BLaER1 (cell line): ENCODE data around the gene MAGI1.

Source experiments
- H3K27ac ChIP-seq: shearing (Covaris generic); formaldehyde crosslinking; 2 replicates; pipeline ENCODE4 v1.8.1; 2022
- H3K27me3 ChIP-seq: shearing (Covaris generic); formaldehyde crosslinking; 2 replicates; pipeline ENCODE4 v1.8.1; 2022
- H3K36me3 ChIP-seq: shearing (Covaris generic); formaldehyde crosslinking; 2 replicates; pipeline ENCODE4 v1.8.1; 2022
- H3K4me1 ChIP-seq: shearing (Covaris generic); formaldehyde crosslinking; 2 replicates; pipeline ENCODE4 v1.8.1; 2022
- H3K4me2 ChIP-seq: shearing (Covaris generic); formaldehyde crosslinking; 2 replicates; pipeline ENCODE4 v1.8.1; 2022
- H3K4me3 ChIP-seq: shearing (Covaris generic); formaldehyde crosslinking; 2 replicates; pipeline ENCODE4 v1.8.1; 2022
- H3K9ac ChIP-seq: shearing (Covaris generic); formaldehyde crosslinking; 2 replicates; pipeline ENCODE4 v1.8.1; 2022
- H3K9me3 ChIP-seq: shearing (Covaris generic); formaldehyde crosslinking; 2 replicates; pipeline ENCODE4 v1.8.1; 2022
- H4K20me1 ChIP-seq: shearing (Covaris generic); formaldehyde crosslinking; 2 replicates; pipeline ENCODE4 v1.8.1; 2022
- Cebpa-rat ChIP-seq: shearing (Covaris generic); IDR thresholded peaks from 2 replicates; pipeline ENCODE4 v1.8.1; 2022

Gene MAGI1

DNA sequence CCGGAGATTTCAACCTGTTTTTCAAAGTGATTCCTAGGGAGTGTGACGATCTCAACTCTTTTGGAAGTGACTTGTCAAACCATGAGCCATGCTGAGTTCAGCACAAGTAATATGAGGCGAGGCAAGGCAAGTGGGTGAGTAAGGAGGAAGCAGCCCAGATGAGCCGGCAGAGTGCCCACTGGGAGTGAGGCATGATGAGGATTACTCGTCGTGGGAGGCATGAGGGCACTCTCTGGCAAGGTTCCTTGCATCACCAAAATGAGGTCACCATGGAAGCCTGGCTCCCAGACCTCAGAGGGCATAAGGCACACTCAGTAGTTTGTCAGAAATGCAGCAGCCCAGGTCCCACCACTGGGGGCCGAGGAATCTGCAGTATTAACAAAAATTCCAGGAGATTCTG lies 636.1 kb downstream of the MAGI1 start:
- H3K36me3 ChIP-seq: peaks cover 7% of the 10 kb centered on the region; the same call in 1 of the 2 replicates
- H3K4me3 ChIP-seq: no peak overlapping the region
- no peak overlapping the region for H3K4me2 ChIP-seq
- H3K27ac ChIP-seq: no peak overlapping the region
- no peak overlapping the region for H3K9ac ChIP-seq
- no peaks in the 10 kb centered on the region for H3K27me3 ChIP-seq
- peaks cover 13% of the 10 kb centered on the region for H3K4me1 ChIP-seq
- 0 out of 2 replicates have a peak, but pooled peaks cover 7% of the 10 kb centered on the region for H4K20me1 ChIP-seq
- no peaks in the 10 kb centered on the region for H3K9me3 ChIP-seq
- TF ChIP-seq Cebpa-rat: no peak

DNA sequence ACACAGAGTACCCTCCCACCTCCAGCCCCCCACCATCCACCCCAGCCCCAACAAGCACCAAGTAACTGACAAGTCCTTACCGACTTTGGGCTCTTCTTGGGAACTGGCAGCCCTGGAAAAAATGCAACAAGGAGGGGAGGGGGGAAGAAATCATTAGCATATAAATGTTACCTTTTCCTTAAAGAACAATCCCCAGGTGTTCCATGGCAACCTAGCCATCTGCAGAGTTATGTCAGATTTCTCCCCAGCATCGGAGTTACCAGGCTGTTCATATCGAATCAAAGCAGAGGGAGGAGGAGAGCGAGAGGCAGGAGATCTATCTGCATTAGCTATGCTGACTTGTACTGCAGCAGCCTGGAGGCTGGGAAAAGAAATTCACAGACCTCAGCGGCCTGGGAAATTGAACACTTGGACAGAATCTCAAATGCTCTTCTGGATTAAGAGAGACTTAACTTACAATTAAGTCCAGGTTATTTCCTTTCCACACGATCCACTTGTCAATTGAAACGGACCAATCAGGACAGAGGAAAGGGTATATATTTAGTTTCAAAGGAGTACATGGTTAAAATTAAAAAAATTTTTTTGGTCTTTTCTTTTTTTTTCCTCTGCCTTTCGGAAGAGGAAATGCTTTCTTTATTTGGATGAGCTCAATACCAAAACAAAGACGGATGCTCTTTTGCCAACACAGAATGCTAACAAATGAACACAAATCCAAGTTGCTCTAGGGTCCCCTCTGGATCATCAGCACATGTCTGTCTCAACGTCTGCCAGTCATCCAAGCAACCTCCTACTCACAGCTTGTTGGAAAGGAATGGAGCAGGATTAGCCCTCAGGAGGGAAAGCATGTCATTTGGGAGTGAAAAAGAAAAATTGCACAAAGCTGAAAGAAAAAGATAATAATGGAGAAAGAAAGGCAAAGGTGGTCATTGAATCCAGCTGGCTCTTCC lies 637.1 kb downstream of the MAGI1 start:
- Histone ChIP-seq H4K20me1 (0 out of 2 replicates have a peak, but pooled peaks cover 7% of the 10 kb centered on the region), H3K36me3 (peaks cover 12% of the 10 kb centered on the region; the same call in 1 of the 2 replicates), H3K4me1 (peaks cover 13% of the 10 kb centered on the region), H3K9ac (no peak overlapping the region), H3K4me3 (no peak overlapping the region), H3K27me3 (no peaks in the 10 kb centered on the region), H3K9me3 (no peaks in the 10 kb centered on the region), H3K27ac (no peak overlapping the region), H3K4me2 (no peak overlapping the region)
- no peak for TF ChIP-seq Cebpa-rat

DNA sequence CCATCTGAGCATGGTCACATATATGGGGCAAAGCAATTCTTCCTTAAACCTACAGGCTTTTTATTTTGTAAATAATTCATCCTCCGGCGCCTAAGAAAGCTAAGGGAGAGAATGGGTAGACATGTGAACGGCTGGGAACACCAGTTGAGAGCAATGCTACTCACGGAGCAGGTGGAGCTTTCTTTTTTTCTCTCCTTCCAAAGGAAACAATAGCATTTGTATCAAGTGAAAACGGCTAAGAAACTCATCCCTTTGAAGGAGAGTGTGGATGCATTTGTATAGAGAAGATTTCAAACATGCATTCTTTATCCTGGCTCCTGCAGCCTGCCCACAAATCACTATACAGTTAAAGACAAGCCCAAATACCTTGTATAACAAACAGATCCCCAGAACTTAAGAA lies 637.8 kb downstream of the MAGI1 start:
- Histone ChIP-seq H3K27ac (no peak overlapping the region), H3K9me3 (no peaks in the 10 kb centered on the region), H3K4me3 (no peak overlapping the region), H3K9ac (no peak overlapping the region), H4K20me1 (0 out of 2 replicates have a peak, but pooled peaks cover 7% of the 10 kb centered on the region), H3K4me2 (no peak overlapping the region), H3K27me3 (no peaks in the 10 kb centered on the region), H3K4me1 (peaks cover 8% of the 10 kb centered on the region), H3K36me3 (peaks cover 12% of the 10 kb centered on the region)
- TF ChIP-seq Cebpa-rat: no peak

DNA sequence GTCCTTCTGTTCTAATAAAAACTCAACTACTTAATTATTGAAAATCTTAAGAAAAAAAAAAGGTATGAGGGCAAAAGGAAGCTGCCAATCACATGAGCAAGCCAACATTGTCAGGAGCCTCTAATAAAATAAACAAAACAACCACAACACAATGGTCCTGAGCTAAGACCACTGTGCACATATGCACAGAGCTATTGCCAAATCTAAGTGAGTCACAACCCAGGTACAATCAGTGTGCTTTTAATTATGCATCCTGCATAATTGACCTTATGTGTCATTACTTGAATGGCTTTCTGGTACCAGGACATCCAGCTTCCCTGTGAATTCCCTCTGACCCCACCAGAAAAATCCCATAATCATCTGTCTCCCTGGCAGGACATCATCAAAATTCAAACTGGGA lies 639.8 kb downstream of the MAGI1 start:
- no peaks in the 10 kb centered on the region for H3K27me3 ChIP-seq
- H3K27ac ChIP-seq: no peak overlapping the region
- H3K9me3 ChIP-seq: no peaks in the 10 kb centered on the region
- peaks cover 13% of the 10 kb centered on the region for H3K36me3 ChIP-seq
- no peak overlapping the region for H3K4me3 ChIP-seq
- TF ChIP-seq Cebpa-rat: no peak
- H4K20me1 ChIP-seq: 0 out of 2 replicates have a peak, but pooled peaks cover 7% of the 10 kb centered on the region
- no peaks in the 10 kb centered on the region for H3K4me1 ChIP-seq
- H3K4me2 ChIP-seq: no peak overlapping the region
- H3K9ac ChIP-seq: no peak overlapping the region

DNA sequence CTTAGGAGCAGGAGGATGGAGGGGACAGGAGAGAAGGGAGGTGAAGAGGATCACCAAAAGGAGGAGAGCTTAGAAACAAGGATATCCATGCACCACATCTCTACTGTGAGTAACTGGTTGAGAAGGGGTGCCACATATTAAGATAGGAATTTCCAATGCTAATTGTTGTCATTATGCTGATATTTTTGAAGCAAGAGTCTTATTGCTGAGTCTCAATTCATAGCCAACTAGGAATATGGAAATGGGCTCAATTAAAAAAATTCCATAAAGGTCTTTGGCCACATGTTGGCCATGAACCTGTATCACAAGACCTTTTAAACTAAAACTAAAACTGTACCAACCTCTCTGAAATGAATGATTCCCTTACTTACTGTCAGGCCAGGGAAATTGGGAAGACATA lies 642.6 kb downstream of the MAGI1 start:
- no peaks in the 10 kb centered on the region for H3K4me1 ChIP-seq
- TF ChIP-seq Cebpa-rat: no peak
- no peaks in the 10 kb centered on the region for H4K20me1 ChIP-seq
- no peaks in the 10 kb centered on the region for H3K9me3 ChIP-seq
- no peak overlapping the region for H3K27ac ChIP-seq
- H3K4me3 ChIP-seq: no peak overlapping the region
- no peak overlapping the region for H3K9ac ChIP-seq
- no peaks in the 10 kb centered on the region for H3K27me3 ChIP-seq
- peaks cover 28% of the 10 kb centered on the region for H3K36me3 ChIP-seq
- H3K4me2 ChIP-seq: no peak overlapping the region

DNA sequence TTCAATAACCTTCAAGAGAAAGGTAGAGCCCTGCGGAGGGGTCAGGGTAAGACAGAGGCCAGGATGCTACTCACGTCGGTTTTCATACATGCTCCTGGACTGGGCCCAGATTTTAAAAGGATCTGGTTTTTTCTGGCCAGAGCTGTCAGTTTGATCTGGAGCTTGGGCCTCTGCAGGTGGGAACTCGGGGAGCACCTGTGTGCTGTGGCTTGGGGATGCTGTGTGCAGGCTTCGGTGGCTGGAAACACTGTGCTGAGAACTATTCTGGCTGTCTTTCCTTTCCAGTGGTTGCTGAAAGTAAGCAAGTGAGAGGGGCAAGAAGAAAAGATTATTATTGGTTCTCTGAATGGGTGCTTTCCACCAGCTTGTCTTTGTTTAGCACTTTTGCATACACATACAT lies 647.6 kb downstream of the MAGI1 start:
- no peaks in the 10 kb centered on the region for H3K27me3 ChIP-seq
- no peak overlapping the region for H3K4me2 ChIP-seq
- peaks cover 9% of the 10 kb centered on the region for H3K4me1 ChIP-seq
- no peak overlapping the region for H3K4me3 ChIP-seq
- peaks cover 48% of the 10 kb centered on the region for H3K36me3 ChIP-seq
- no peak for TF ChIP-seq Cebpa-rat
- H3K27ac ChIP-seq: no peak overlapping the region
- peaks cover 3% of the 10 kb centered on the region; the same call in 1 of the 2 replicates for H3K9me3 ChIP-seq
- H3K9ac ChIP-seq: no peak overlapping the region
- no peaks in the 10 kb centered on the region for H4K20me1 ChIP-seq

DNA sequence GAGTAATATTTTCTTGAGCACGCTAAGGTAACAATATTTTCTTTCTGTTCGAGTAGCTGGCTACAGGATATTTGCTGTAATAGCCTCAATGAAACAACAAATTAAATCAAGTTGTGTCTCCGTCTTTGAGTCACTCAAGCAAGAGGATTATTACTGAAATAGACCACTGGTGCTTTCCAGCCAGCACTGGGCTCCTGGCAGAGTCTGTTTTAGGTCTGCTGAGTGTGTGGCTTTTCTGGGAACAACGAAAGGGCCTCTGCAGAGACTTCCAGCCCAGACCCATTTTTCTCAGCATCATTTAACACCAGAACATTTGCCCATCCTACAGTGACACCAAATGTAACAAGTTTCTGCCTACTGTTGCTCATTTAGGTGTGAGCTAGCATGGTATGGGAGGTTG lies 652.9 kb downstream of the MAGI1 start:
- peaks cover 36% of the 10 kb centered on the region for H3K4me1 ChIP-seq
- no peak overlapping the region for H3K9ac ChIP-seq
- peaks cover 55% of the 10 kb centered on the region for H3K36me3 ChIP-seq
- H4K20me1 ChIP-seq: no peaks in the 10 kb centered on the region
- peak overlapping the region; percentile 32 for H3K4me2 ChIP-seq
- H3K27ac ChIP-seq: no peak overlapping the region
- no peak overlapping the region for H3K4me3 ChIP-seq
- H3K27me3 ChIP-seq: no peaks in the 10 kb centered on the region
- no peak for TF ChIP-seq Cebpa-rat
- peaks cover 15% of the 10 kb centered on the region; the same call in 1 of the 2 replicates for H3K9me3 ChIP-seq

DNA sequence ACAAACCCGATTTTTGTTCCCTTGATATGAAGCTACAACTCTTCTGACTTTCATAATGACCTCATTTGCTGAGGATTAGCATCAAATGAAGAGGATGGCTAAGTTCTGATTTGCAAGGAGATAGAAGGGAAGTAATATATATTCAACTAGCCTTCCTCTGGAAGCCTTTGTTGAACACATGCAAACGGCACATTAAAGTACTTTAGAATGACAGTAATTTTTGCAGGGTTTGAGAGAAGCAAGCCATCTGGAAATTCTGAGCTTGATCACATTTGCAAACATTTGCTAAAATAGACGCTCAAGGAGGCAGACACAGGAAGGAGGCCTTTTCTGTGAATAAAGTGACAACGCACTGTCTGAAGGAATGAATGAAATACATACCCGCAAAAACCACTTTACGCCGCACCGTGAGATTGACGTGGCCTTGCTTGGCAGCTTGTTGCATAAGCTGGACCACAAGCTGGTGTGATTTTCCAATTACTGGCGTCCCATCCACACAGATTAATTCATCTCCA lies 657.2 kb downstream of the MAGI1 start:
- peaks cover 58% of the 10 kb centered on the region for H3K36me3 ChIP-seq

DNA sequence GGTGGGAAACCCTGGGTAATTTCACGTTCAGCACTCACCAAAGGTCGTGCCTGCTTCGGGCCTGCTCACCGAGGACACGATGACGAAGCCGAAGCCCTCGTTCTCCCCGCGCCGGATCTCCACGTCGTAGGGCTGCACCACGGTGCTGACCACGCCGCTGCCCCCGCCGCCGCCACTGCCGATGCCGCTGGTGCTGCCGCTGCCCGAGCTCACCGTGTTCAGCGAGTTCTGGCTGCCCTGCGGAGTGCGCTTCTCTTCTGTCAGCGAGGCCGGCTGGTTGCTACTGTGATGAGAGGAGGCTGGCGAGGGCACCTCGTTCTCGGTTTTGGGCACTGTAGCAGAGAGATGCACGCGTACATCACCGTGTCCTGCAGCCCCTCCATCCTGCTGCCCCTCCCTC lies 659.5 kb downstream of the MAGI1 start:
- Histone ChIP-seq H3K4me1 (peaks cover 14% of the 10 kb centered on the region), H3K4me2 (no peak overlapping the region), H3K36me3 (peaks cover 74% of the 10 kb centered on the region), H3K9ac (no peak overlapping the region), H3K27ac (no peak overlapping the region), H4K20me1 (no peaks in the 10 kb centered on the region), H3K27me3 (no peaks in the 10 kb centered on the region), H3K4me3 (no peak overlapping the region), H3K9me3 (peaks cover 26% of the 10 kb centered on the region)
- TF ChIP-seq Cebpa-rat: no peak

More for the DNA sequence above, 657.2 kb downstream of the MAGI1 start:
- Histone ChIP-seq H4K20me1 (no peaks in the 10 kb centered on the region), H3K4me2 (no peak overlapping the region), H3K4me3 (no peak overlapping the region), H3K9me3 (peaks cover 26% of the 10 kb centered on the region), H3K27ac (no peak overlapping the region), H3K4me1 (peaks cover 32% of the 10 kb centered on the region), H3K9ac (no peak overlapping the region), H3K27me3 (no peaks in the 10 kb centered on the region)
- no peak for TF ChIP-seq Cebpa-rat

DNA sequence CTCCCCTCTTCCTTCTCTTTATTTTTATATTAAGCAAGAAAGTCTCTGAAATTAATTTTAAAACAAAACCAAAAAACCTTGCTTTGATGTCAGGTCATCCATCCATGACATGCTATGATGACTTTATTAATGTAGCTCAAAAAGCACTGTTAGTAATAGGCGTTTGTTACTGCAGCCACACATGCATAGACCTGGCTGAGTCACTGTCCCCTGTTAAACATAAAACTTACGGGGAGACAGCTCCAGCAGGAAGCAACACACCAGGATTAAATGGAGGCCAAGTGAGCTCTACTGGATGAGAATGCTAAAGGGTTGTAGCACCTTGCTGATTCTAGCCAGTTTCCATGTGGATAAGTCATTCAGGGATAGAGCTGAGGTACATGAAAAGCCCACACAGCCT lies 661.1 kb downstream of the MAGI1 start:
- Histone ChIP-seq H3K4me3 (no peak overlapping the region), H3K9me3 (peaks cover 37% of the 10 kb centered on the region), H3K27ac (no peak overlapping the region), H4K20me1 (no peaks in the 10 kb centered on the region), H3K4me1 (no peaks in the 10 kb centered on the region), H3K27me3 (no peaks in the 10 kb centered on the region), H3K9ac (no peak overlapping the region), H3K4me2 (no peak overlapping the region), H3K36me3 (peaks cover 77% of the 10 kb centered on the region)
- no peak for TF ChIP-seq Cebpa-rat
